GM19239 (cell line): ENCODE measurements around the gene POU2AF2.

Experiments used
- DNase-seq: peaks from one replicate; pipeline ENCODE4 v3.0.0; 2011; ENCODE audit warnings: low spot score; ENCODE audit not compliant: insufficient read length
- FAIRE-seq: peaks from 2 replicates; lab custom pipeline; 2011; peaks lifted over from hg19 to GRCh38; lab: Jason Lieb, UNC

POU2AF2 gene

DNA sequence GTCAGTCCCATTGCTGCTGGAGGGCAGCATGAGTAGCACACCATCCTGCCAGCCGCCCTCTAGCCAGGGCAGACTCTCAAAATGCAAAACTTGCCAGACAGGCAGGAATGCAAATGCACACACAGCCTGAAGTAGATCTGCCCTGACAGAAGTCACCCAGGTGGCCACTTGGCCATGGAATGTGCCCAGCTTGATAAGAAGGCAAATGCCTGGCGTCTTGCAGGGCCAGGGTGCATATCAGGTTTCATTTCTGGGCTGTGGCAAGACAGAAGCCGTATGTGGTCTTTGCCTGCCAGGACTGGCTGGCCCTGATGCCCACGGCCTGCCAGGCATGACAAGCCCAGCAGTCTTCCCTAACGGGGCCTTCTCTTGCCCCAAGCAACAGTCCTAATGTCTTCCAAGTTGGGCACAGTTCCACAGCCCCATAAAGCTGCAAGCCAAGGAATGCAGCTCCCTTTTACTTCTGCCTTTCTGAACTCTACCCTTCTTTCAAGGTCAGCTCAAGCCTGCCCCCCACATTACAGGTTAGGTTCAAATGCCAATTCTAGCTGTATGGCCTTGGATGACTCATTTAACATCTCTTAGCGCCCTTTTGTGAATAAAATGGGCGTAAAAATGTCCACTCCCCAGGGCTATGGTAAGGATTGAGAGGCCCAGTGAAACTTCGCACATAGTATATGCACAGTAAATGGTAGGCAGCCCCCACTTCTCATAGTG lies 82.5 kb downstream of the POU2AF2 start:
- no peak for FAIRE-seq
- no peak for DNase-seq

DNA sequence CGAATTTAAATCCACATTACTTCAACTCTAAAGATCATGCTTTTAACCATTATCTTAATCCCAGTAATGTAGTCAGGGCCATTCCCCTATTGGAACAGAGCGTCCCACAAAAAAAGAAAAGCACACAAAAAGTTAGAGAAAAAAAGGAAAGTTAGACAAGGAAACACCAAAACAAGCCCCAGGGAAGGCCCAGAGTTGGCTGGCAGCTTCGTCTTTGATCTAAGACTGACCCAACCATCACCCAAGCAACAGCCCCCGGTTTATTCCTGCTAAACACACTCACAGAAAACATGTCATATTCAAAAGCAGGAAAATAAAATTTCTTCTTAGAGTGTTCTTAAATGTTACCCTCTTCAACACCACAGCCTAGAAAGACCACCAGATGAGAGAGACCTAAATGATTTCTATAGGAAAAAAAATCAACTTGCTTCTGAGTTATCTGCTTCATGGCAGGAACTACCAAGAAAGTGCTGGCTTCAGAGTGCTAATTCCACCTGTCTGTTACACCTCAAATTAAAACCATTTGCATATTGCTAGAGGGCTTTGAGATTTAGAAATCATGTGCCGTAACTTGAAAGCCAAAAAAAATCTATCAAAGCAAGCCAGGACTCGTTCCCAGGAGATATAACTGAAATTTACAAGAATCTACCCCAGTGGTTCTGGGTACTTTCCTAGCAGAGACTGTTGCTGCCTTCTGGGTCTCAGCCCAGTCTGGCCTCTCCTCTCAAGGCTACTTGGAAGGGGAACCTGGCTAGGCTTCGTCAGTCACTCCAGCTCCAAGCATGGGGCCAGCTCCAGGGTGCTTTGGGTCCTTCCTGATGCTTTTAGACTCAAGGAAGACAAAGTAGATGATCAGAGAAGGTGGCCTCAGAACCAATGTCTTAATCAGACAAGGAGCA lies 84.0 kb downstream of the POU2AF2 start:
- DNase-seq (no peak), FAIRE-seq (no peak)

DNA sequence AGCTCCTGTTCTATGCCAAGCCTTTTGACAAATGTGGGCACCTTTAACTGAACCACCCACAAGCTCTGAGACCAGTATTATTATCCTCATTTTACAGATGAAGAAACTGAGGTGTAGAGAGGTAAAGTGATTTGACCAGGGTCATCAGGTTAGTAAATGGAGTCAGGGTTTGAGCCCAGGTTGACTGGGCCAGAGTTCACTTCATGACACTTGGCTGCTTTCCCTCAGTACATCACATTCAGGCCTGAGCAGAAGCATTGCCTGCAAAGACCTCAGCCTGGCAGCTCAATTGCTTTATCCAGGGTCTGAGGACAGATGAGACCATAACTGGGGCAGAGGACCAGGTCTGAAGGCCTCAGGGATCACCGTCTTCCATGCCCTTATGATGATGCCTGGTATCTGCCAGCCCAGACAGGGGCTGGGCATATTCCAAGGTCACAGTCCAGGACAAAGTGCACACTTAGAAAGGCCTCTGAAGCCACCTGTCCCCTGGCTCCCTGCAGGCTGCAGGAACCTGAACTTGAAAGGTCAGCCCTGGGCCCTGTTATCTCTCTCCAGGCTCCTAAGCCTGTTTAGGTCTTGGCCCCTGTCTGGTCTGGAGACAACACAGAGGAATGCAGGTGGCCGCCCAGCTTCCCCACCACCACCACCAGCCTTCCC lies 84.8 kb downstream of the POU2AF2 start:
- FAIRE-seq, result no peak
- DNase-seq, result no peak

DNA sequence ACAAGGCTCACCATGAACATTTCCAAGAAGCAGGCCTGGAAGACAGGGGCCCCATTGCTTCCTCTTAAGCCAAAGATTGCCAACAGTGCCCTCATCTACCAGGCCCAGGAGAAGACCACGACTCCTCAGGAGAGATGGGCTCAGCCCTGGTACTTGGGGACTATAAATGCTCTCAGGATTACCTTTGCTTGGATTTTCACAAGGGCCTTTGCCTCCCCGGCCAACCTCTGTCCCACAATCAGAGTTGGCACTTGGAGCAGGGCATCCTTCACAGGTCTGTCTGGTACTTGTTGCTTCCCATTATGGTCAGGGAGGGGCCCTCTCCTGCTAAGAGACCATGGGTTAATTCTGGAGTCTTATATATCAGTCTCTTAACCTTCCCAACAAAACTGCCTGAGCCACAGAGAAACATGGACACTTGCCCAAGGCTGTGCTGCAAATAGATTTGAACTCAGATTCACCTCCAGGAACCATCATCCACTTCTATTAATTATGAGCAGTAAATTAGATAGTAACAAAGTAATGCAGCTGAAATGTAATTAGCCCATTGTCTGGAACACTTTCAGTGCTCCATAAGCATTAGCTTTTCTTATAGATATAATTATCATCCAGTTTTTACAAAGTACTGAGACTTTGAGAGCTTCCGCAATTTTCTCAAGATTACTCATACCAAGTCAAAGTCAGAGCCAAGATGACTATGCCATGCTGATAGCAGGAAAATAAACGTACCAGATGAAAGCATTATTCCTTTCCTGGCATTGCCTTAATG lies 86.4 kb downstream of the POU2AF2 start:
- no peak for FAIRE-seq
- DNase-seq, result no peak

DNA sequence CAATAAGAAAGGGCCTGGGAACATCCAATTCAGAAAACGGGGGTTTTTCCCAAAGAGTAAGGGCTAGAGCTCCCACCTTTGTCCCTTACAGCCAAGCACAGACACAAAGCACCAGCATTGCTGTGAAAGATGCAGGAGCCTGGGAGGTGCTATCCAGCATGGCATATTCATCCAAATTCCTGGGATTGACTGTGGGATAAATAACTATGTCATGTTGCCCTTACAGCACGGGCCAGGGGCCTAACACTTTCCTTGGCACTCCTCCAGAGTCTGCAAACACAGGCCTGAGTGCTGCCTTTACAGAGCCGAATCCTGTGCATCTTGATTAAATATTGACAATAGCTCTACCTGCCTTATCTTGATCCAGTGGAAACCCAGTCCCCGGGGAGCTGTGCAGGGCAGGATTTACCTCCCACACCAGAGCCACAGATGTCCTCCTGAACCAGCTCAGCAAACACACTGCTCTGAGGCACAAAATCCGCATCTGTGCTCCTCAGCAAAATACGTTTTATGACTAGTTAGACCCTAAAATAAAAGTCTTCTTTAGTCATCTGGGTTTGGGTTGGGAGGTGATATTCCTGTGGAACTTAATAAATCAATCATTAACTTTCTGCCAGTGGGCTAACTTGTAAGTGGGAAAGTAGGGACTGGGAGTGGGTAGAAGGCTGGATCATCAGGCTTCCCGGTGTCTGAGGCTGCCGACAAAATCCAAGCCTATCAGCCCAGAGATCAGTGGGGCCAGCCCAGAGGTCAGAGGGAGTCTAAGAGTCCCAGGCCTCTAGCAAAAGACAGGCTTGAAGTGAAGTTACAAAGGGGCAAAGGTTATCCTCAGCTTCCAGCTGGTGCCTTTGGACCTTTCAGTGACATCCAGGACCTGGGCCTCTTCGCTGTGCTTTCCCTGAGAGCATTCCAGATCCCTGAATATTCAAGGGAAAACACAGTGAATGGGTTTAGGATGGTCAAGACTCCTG lies 89.3 kb downstream of the POU2AF2 start:
- FAIRE-seq (no peak), DNase-seq (no peak)

DNA sequence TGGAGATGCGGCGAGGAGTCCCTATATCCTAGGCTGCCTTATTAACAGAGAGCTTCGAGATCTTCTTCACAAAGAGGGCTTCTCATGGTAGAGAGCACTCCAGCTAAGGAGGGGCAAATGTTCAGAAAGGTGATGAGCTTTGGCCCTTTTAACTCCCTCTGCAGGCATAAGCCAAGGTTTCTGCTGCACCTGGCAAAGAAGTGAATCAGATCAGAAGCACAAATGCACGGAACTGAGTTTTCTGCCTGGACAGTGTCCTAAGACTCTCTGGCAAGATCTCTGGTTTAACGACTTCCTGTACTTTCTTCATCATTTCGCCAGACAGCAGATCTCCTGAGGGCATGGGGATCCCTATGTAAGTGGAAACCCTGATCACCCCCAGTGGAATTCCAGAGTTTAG lies 90.0 kb downstream of the POU2AF2 start:
- FAIRE-seq, result no peak

More for the DNA sequence above, 90.0 kb downstream of the POU2AF2 start:
- DNase-seq, result no peak
